Mucosa of rectum (tissue), 2 donors: ENCODE results near the gene SRD5A1.
"Not testable (repeated sequence)": the region's sequence is repeated elsewhere in the genome, so short reads cannot be mapped to it uniquely, and the experiment has no call there.

Experiments
- H3K27ac ChIP-seq, 2 donors: one replicate each; pipeline ENCODE4 v1.7.0; 2013; ENCODE audit warnings: inconsistent platforms in 2 of 2, low read depth in 2 of 2, low read length in 2 of 2
- H3K27me3 ChIP-seq, 2 donors: one replicate each; pipeline ENCODE4 v1.7.0; 2013; ENCODE audit warnings: low read length in 2 of 2; ENCODE audit not compliant: control insufficient read depth in 2 of 2, insufficient read depth in 2 of 2
- H3K36me3 ChIP-seq, 2 donors: one replicate each; pipeline ENCODE4 v1.7.0; 2013; ENCODE audit warnings: low read length in 2 of 2; ENCODE audit not compliant: control insufficient read depth in 2 of 2, insufficient read depth in 2 of 2
- H3K4me1 ChIP-seq, 2 donors: one replicate each; pipeline ENCODE4 v1.7.0; 2013; ENCODE audit warnings: low read length in 2 of 2, mild to moderate bottlenecking in 1 of 2; ENCODE audit not compliant: control insufficient read depth in 2 of 2, insufficient read depth in 2 of 2
- H3K4me3 ChIP-seq, 2 donors: one replicate each; pipeline ENCODE4 v1.7.0; 2013; ENCODE audit warnings: low read length in 2 of 2
- H3K9ac ChIP-seq, 2 donors: one replicate each; pipeline ENCODE4 v1.7.0; 2013; ENCODE audit warnings: low read length in 2 of 2, low read depth in 1 of 2, mild to moderate bottlenecking in 1 of 2
- H3K9me3 ChIP-seq, 2 donors: one replicate each; pipeline ENCODE4 v1.7.0; 2013; ENCODE audit warnings: low read length in 2 of 2; ENCODE audit not compliant: control insufficient read depth in 2 of 2
- donor health status: healthy.
- donor health status: Normal muscosa, but diverticular disease.

The SRD5A1 gene

DNA sequence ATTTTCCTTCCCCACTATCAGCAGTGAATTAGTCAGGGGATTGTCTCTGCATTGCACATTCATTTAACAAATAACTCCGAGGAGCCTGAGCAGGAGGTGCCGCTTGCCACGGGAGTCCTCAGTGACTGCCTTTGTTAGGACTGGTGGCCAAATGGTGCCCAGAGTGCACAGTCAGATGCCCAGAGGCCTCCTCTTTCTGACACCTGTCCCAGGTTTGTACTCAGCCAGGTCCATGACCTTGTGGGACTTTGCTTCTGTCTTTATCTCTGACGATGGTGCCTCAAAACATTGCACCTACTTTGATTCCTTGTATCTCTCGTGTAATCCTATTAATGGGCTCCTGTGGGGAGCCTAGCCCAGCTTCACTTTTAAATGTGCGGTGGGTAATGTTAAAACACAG is 4.3 kb downstream of the SRD5A1 start:
- Histone ChIP-seq H3K36me3 (no peaks in the 10 kb centered on the region), H3K9me3 (no peaks in the 10 kb centered on the region), H3K27me3 (no peaks in the 10 kb centered on the region), H3K27ac (no peak overlapping the region), H3K4me3 (no peak overlapping the region), H3K4me1 (peaks cover 0 to 5% of the 10 kb centered on the region in 2 donors), H3K9ac (no peak overlapping the region)

DNA sequence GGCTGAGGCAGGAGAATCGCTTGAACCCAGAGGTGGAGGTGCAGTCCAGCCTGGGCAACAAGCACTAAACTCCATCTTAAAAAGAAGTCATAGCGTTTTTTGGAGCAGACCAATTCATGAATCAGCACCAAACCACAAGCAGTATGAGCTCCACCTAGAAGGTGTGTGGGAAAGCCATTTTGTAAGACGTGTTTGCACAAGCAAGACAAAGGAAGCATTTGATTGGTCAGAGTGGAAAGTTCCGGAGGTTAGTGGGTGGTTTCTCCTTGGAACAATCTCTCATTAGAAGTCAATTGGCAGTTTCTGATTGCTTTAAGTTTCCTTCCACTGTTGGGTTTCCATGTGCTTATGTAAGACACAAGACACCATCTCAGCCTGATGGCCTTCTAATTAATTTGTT is 5.0 kb downstream of the SRD5A1 start:
- Histone ChIP-seq H3K27me3 (no peaks in the 10 kb centered on the region), H3K4me1 (peaks cover 0 to 5% of the 10 kb centered on the region in 2 donors), H3K36me3 (no peaks in the 10 kb centered on the region), H3K4me3 (no peak overlapping the region), H3K9me3 (no peaks in the 10 kb centered on the region), H3K9ac (no peak overlapping the region), H3K27ac (no peak overlapping the region)

DNA sequence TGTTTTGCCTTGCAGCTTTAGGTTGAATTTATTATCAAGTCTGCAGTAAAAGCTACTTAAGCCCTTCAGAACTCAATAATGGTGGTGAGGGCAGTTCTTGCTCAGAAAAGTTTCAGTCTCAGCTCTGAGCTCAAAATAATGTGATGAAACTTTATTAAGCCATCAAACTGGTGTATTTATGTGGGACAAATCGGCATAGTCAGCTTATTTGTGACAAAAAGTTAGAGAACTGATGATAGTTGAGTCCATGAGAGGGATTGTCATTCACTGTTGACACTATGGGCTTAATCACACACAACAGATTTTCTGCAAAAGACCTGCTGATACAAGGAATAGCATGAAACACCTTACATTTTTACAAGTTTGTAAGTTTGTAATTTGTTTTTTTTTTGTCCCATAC is 9.4 kb downstream of the SRD5A1 start:
- Histone ChIP-seq H3K4me1 (no peaks in the 10 kb centered on the region), H3K9ac (no peak overlapping the region), H3K9me3 (no peaks in the 10 kb centered on the region), H3K27me3 (no peaks in the 10 kb centered on the region), H3K27ac (no peak overlapping the region), H3K36me3 (no peaks in the 10 kb centered on the region), H3K4me3 (no peak overlapping the region)

DNA sequence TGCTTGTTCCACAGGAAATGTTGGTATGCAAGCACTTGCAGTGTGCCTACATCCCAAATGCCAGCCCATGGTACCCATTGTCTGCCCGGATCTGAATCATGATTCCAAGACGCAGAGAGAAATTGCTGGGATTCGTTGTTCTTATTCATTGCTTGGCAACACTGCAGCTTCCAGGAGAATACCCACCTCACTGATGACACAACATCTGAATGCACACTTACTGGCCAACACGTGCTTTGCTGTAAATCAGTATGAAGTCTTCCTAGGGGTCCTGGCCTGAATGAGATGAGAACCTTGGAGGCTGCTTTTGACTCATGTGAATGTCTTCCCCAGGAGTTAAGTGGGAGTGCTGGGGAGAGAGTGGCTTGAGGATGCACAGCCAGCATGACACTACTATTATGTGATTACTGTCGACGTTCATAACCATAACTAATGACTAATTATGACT is 11.6 kb downstream of the SRD5A1 start:
- Histone ChIP-seq H3K4me3 (no peak overlapping the region), H3K4me1 (no peaks in the 10 kb centered on the region), H3K9ac (no peak overlapping the region), H3K36me3 (no peaks in the 10 kb centered on the region), H3K27me3 (no peaks in the 10 kb centered on the region), H3K9me3 (no peaks in the 10 kb centered on the region), H3K27ac (no peak overlapping the region)

DNA sequence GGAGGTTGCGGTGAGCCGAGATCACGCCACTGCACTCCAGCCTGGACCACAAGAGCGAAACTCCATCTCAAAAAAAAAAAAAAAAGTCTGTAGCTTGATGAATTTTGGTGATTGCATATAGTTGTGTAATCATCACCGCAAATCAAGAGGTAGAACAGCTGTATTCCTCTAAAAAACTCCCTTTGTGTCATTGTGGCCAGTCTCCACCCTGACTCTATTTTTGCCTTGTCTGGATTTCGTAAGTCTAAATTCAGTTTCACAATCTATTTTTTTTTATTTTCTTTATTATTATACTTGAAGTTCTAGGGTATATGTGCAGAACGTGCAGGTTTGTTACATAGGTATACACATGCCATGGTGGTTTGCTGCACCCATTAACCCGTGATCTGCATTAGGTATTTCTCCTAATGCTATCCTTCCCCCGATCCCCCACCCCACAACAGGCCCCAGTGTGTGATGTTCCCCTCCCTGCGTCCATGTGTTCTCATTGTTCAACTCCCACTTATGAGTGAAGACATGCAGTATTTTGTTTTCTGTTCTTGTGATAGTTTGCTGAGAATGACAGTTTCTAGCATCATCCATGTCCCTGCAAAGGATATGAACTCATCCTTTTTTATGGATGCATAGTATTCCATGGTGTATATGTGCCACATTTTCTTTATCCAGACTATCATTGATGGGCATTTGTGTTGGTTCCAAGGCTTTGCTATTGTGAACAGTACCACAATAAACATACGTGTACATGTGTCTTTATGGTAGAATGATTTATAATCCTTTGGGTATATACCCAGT is 12.5 kb downstream of the SRD5A1 start:
- H3K9me3 ChIP-seq, H3K27ac ChIP-seq, H3K9ac ChIP-seq, H3K36me3 ChIP-seq, H3K4me1 ChIP-seq, H3K4me3 ChIP-seq, H3K27me3 ChIP-seq: not testable (repeated sequence)

DNA sequence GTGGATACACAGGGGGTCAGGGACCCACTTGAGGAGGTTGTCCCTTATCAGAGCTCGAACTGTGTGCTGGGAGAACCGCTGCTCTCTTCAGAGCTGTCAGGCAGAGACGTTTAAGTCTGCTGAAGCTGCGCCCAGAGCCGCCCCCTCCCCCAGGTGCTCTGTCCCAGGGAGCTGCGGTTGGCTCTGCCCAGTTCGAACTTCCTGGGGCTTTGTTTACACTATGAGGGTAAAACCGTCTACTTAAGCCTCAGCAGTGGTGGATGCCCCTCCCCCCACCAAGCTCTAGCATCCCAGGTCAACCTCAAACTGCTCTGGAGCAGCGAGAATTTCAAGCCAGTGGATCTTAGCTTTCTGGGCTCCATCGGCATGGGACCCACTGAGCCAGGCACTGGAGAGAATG is 15.9 kb downstream of the SRD5A1 start:
- no peak overlapping the region for H3K9ac ChIP-seq
- H3K4me3 ChIP-seq = no peak overlapping the region
- H3K4me1 ChIP-seq = no peaks in the 10 kb centered on the region
- H3K27ac ChIP-seq = no peak overlapping the region
- H3K36me3 ChIP-seq = peaks cover 4% of the 10 kb centered on the region in 2 donors
- no peaks in the 10 kb centered on the region for H3K27me3 ChIP-seq
- H3K9me3 ChIP-seq = no peaks in the 10 kb centered on the region

DNA sequence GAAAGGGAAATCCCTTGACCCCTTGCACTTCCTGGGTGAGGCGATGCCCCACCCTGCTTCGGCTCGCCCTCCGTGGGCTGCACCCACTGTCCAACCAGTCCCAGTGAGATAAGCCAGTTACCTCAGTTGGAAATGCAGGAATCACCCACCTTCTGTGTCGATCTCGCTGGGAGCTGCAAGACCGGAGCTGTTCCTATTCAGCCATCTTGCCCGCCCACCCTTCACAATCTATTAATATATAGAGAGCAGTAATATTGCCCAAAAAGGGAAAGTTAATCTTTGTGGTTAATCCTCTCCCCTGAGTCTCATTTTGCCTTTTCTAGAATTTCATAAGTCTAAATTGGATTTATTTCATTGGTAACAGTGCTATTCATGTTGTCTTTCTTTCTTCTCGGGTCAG is 16.4 kb downstream of the SRD5A1 start:
- H3K9me3 ChIP-seq = no peaks in the 10 kb centered on the region
- H3K27ac ChIP-seq = no peak overlapping the region
- no peak overlapping the region for H3K4me3 ChIP-seq
- peaks cover 4% of the 10 kb centered on the region in 2 donors for H3K36me3 ChIP-seq
- no peaks in the 10 kb centered on the region for H3K27me3 ChIP-seq
- no peak overlapping the region for H3K9ac ChIP-seq
- no peaks in the 10 kb centered on the region for H3K4me1 ChIP-seq

DNA sequence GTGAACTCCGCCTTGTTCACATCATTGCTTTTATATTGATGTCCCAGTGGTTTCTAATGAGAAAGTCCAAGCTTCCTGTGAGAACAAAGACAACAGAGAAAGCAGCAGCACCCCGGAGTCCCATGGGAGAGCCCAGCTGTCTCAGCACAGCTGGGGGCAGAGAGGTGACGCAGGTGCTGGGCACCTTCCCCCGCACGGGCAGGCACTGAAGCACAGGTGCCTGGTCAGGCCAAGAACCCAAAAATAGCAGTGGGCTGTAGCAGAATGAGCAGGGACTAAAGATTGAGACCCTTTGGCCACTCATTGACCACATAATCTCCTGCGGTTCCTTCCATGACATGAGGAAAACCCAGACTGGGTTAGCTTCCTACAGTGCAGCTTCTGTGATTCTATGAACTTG is 18.8 kb downstream of the SRD5A1 start:
- H3K36me3 ChIP-seq = peaks cover 17 to 18% of the 10 kb centered on the region in 2 donors
- H3K4me1 ChIP-seq = no peaks in the 10 kb centered on the region
- no peaks in the 10 kb centered on the region for H3K27me3 ChIP-seq
- H3K27ac ChIP-seq = no peak overlapping the region
- H3K9me3 ChIP-seq = peaks cover 0 to 7% of the 10 kb centered on the region in 2 donors
- H3K9ac ChIP-seq = no peak overlapping the region
- H3K4me3 ChIP-seq = no peak overlapping the region

DNA sequence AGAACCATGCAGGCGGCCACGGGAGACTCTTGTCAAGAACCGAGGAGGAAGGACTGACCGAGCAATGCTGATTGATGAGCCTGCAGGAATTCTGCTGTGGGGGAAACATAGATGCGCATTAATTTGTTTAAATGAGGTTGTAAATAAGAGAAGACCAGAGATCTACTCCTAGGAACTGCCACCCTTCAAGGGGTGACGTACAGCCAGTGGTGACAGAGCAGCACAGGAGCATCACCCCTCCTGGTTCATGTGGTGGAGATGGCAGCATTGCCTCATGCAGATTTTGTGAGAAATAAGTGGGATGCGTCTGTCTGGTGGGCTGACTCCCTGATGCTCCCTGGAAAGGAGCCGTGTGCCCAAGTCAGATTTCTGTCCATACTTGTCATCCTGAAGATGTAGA is 22.2 kb downstream of the SRD5A1 start:
- no peak overlapping the region for H3K4me3 ChIP-seq
- no peak overlapping the region for H3K27ac ChIP-seq
- peaks cover 22 to 23% of the 10 kb centered on the region in 2 donors for H3K36me3 ChIP-seq
- no peaks in the 10 kb centered on the region for H3K4me1 ChIP-seq
- peaks cover 0 to 7% of the 10 kb centered on the region in 2 donors for H3K9me3 ChIP-seq
- H3K9ac ChIP-seq = no peak overlapping the region
- H3K27me3 ChIP-seq = no peaks in the 10 kb centered on the region

DNA sequence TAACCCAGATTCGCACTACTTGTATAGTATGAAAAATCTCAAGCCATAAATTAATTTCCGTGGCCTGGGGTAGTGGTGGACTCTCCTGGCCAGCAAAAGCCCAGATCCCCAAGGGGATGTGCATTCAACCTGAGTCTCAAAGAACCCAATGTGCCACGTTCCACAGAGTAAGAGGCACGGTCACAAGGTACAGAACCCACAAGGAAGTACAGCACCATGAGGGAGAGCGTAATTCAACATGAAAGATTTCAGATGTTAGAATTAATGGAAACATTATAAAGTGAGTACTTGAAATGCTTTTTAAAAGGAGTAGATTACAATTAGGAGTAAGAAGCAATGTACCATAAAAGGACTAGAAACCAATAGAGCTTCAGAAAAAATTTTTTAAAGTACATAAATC is 23.4 kb downstream of the SRD5A1 start:
- no peak overlapping the region for H3K27ac ChIP-seq
- peaks cover 22 to 23% of the 10 kb centered on the region in 2 donors for H3K36me3 ChIP-seq
- no peaks in the 10 kb centered on the region for H3K27me3 ChIP-seq

More for the DNA sequence above, 23.4 kb downstream of the SRD5A1 start:
- no peak overlapping the region for H3K4me3 ChIP-seq
- no peaks in the 10 kb centered on the region for H3K4me1 ChIP-seq
- H3K9ac ChIP-seq = no peak overlapping the region
- H3K9me3 ChIP-seq = peaks cover 0 to 7% of the 10 kb centered on the region in 2 donors
